ENCODE measurements around the gene TGFBR3. TPM values are rescaled to one million over a fixed set of nuclear protein-coding genes. Genes with fewer than 3 reads are reported as not detected.

TGFBR3 gene
- total RNA-seq, 1 experiment from 2014 or later: 1.3 TPM

Other genes with a start within 250 kb of the TGFBR3 start
- gene BRDT, start 63.2 kb upstream of the TGFBR3 start, total RNA-seq (2014; rRNA removed; shearing (Covaris generic); ENCODE audit: low replicate concordance): not detected in 2 replicates
- not detected in 2 replicates for gene EPHX4, start 143.8 kb upstream of the TGFBR3 start, total RNA-seq (2014; rRNA removed; shearing (Covaris generic); ENCODE audit: low replicate concordance)
- 0.26 TPM in 1 of 2 replicates, not detected in the other for gene SETSIP, start 189.3 kb upstream of the TGFBR3 start, total RNA-seq (2014; rRNA removed; shearing (Covaris generic); ENCODE audit: low replicate concordance)
- gene BTBD8, start 194.2 kb upstream of the TGFBR3 start, total RNA-seq (2014; rRNA removed; shearing (Covaris generic); ENCODE audit: low replicate concordance): 0.15 and 0.99 TPM in 2 replicates